ENCODE measurements around the gene EIF4B. TPM values are rescaled to one million over a fixed set of nuclear protein-coding genes. Genes with fewer than 3 reads are reported as not detected.

EIF4B gene
- 385 TPM for polyA plus RNA-seq (2013, experiment 1 of 2)
- polyA plus RNA-seq (2013, experiment 2 of 2): 407 TPM

GRCh38 chr12:53005986-53006809, at the start of gene EIF4B:
TSS of gene EIF4B (plus strand) at chr12:53006456. CDS start at chr12:53006484, 28 bp downstream.
- peak within 1 kb of the TSS; percentile 95 for H3K4me2 ChIP-seq (ENCODE audit: low read length)
- H3K27ac ChIP-seq (ENCODE audit: low read depth, low read length): peak within 1 kb of the TSS; percentile 95
- H3K4me3 ChIP-seq (ENCODE audit: low read length): peak within 1 kb of the TSS; percentile 96
- no peaks in the 10 kb centered on the region for H3K27me3 ChIP-seq (ENCODE audit: insufficient read depth, low read length, poor library complexity)
- no CpG with 5 or more reads among the region's 64 CpGs for WGBS (ENCODE audit: extremely low coverage, insufficient coverage, low lambda C conversion rate)
- peak within 1 kb of the TSS; percentile 100 for H3K56ac ChIP-seq (ENCODE audit: low read length)
- peak within 1 kb of the TSS; percentile 100 for H2BK5ac ChIP-seq (ENCODE audit: low read length)
- H3K18ac ChIP-seq (ENCODE audit: low read length): peak within 1 kb of the TSS; percentile 78
- H4K5ac ChIP-seq (ENCODE audit: low read length): peak within 1 kb of the TSS; percentile 59
- DNase-seq: peak; percentile 100
- peak within 1 kb of the TSS; percentile 87 for H2AK5ac ChIP-seq (ENCODE audit: low read length)
- H2BK15ac ChIP-seq (replicated peaks; ENCODE audit: low read depth): no peak within 1 kb of the TSS
- peaks cover 46% of the 10 kb centered on the region for H3K79me2 ChIP-seq (ENCODE audit: control insufficient read depth, insufficient read depth, low read length)
- H2BK120ac ChIP-seq (ENCODE audit: low read depth, low read length): peak within 1 kb of the TSS; percentile 9
- peak within 1 kb of the TSS; percentile 84 for H4K8ac ChIP-seq (ENCODE audit: low read depth, low read length)
- H3K79me1 ChIP-seq (ENCODE audit: low read length): peaks cover 2% of the 10 kb centered on the region
- H3K36me3 ChIP-seq (ENCODE audit: control insufficient read depth, insufficient read depth, low read length): no peaks in the 10 kb centered on the region
- peak within 1 kb of the TSS; percentile 93 for H3K4ac ChIP-seq (ENCODE audit: low read depth, low read length)
- peak within 1 kb of the TSS; percentile 91 for H3K23ac ChIP-seq (ENCODE audit: low read length)
- peaks cover 9% of the 10 kb centered on the region for H3K4me1 ChIP-seq (ENCODE audit: control insufficient read depth, low read depth, low read length)
- H3K9ac ChIP-seq (ENCODE audit: low read length): peak within 1 kb of the TSS; percentile 100

- no peak overlapping the region for H3K4me2 ChIP-seq (ENCODE audit: low read length)
- H4K8ac ChIP-seq (ENCODE audit: low read depth, low read length): no peak overlapping the region
- H3K79me2 ChIP-seq (ENCODE audit: control insufficient read depth, insufficient read depth, low read length): no peaks in the 10 kb centered on the region
- H2BK120ac ChIP-seq (ENCODE audit: low read depth, low read length): no peak overlapping the region
- no peak overlapping the region for H2BK15ac ChIP-seq (replicated peaks; ENCODE audit: low read depth)
- no peak overlapping the region for H2AK5ac ChIP-seq (ENCODE audit: low read length)
- H3K4me1 ChIP-seq (ENCODE audit: control insufficient read depth, low read depth, low read length): no peaks in the 10 kb centered on the region
- peak; percentile 56 for DNase-seq
- H3K4ac ChIP-seq (ENCODE audit: low read depth, low read length): no peak overlapping the region
- WGBS (ENCODE audit: extremely low coverage, insufficient coverage, low lambda C conversion rate): no CpG with 5 or more reads among the region's 5 CpGs
- no peak overlapping the region for H4K5ac ChIP-seq (ENCODE audit: low read length)
- H3K4me3 ChIP-seq (ENCODE audit: low read length): no peak overlapping the region
- no peak overlapping the region for H3K23ac ChIP-seq (ENCODE audit: low read length)
- H2BK5ac ChIP-seq (ENCODE audit: low read length): no peak overlapping the region
- no peak overlapping the region for H3K18ac ChIP-seq (ENCODE audit: low read length)
- H3K9ac ChIP-seq (ENCODE audit: low read length): no peak overlapping the region
- no peaks in the 10 kb centered on the region for H3K79me1 ChIP-seq (ENCODE audit: low read length)
- peaks cover 6% of the 10 kb centered on the region for H3K36me3 ChIP-seq (ENCODE audit: control insufficient read depth, insufficient read depth, low read length)
- no peak overlapping the region for H3K56ac ChIP-seq (ENCODE audit: low read length)
- no peak overlapping the region for H3K27ac ChIP-seq (ENCODE audit: low read depth, low read length)
- no peaks in the 10 kb centered on the region for H3K27me3 ChIP-seq (ENCODE audit: insufficient read depth, low read length, poor library complexity)
Measured at GRCh38 chr12:52956987-52957386, 49.3 kb upstream of the EIF4B start.

GRCh38 chr12:52964556-52965336, 41.5 kb upstream of the EIF4B start:
- no peak overlapping the region for H2BK120ac ChIP-seq (ENCODE audit: low read depth, low read length)
- no peak overlapping the region for H2AK5ac ChIP-seq (ENCODE audit: low read length)
- no peaks in the 10 kb centered on the region for H3K79me2 ChIP-seq (ENCODE audit: control insufficient read depth, insufficient read depth, low read length)
- H3K4ac ChIP-seq (ENCODE audit: low read depth, low read length): no peak overlapping the region
- H4K5ac ChIP-seq (ENCODE audit: low read length): no peak overlapping the region
- H3K4me2 ChIP-seq (ENCODE audit: low read length): peak overlapping the region; percentile 54
- no peaks in the 10 kb centered on the region for H3K27me3 ChIP-seq (ENCODE audit: insufficient read depth, low read length, poor library complexity)
- H4K8ac ChIP-seq (ENCODE audit: low read depth, low read length): no peak overlapping the region
- no peak overlapping the region for H3K4me3 ChIP-seq (ENCODE audit: low read length)
- DNase-seq: peak; percentile 70
- no CpG with 5 or more reads among the region's 19 CpGs for WGBS (ENCODE audit: extremely low coverage, insufficient coverage, low lambda C conversion rate)
- H3K79me1 ChIP-seq (ENCODE audit: low read length): no peaks in the 10 kb centered on the region
- peak overlapping the region; percentile 7 for H3K18ac ChIP-seq (ENCODE audit: low read length)
- peak overlapping the region; percentile 51 for H3K23ac ChIP-seq (ENCODE audit: low read length)
- no peaks in the 10 kb centered on the region for H3K36me3 ChIP-seq (ENCODE audit: control insufficient read depth, insufficient read depth, low read length)
- peaks cover 5% of the 10 kb centered on the region for H3K4me1 ChIP-seq (ENCODE audit: control insufficient read depth, low read depth, low read length)
- H3K9ac ChIP-seq (ENCODE audit: low read length): peak overlapping the region; percentile 65
- no peak overlapping the region for H2BK5ac ChIP-seq (ENCODE audit: low read length)
- no peak overlapping the region for H3K27ac ChIP-seq (ENCODE audit: low read depth, low read length)
- H2BK15ac ChIP-seq (replicated peaks; ENCODE audit: low read depth): no peak overlapping the region
- H3K56ac ChIP-seq (ENCODE audit: low read length): peak overlapping the region; percentile 89

- no peaks in the 10 kb centered on the region for H3K79me2 ChIP-seq (ENCODE audit: control insufficient read depth, insufficient read depth, low read length)
- H2BK120ac ChIP-seq (ENCODE audit: low read depth, low read length): peak overlapping the region; percentile 10
- H3K4me3 ChIP-seq (ENCODE audit: low read length): no peak overlapping the region
- H3K27me3 ChIP-seq (ENCODE audit: insufficient read depth, low read length, poor library complexity): no peaks in the 10 kb centered on the region
- H2BK5ac ChIP-seq (ENCODE audit: low read length): no peak overlapping the region
- no peaks in the 10 kb centered on the region for H3K36me3 ChIP-seq (ENCODE audit: control insufficient read depth, insufficient read depth, low read length)
- no peak overlapping the region for H3K23ac ChIP-seq (ENCODE audit: low read length)
- no peak overlapping the region for H2BK15ac ChIP-seq (replicated peaks; ENCODE audit: low read depth)
- H3K9ac ChIP-seq (ENCODE audit: low read length): peak overlapping the region; percentile 65
- no peak overlapping the region for H4K5ac ChIP-seq (ENCODE audit: low read length)
- no peak overlapping the region for H2AK5ac ChIP-seq (ENCODE audit: low read length)
- H3K4me1 ChIP-seq (ENCODE audit: control insufficient read depth, low read depth, low read length): peaks cover 5% of the 10 kb centered on the region
- no peak overlapping the region for H3K27ac ChIP-seq (ENCODE audit: low read depth, low read length)
- peak overlapping the region; percentile 76 for H4K8ac ChIP-seq (ENCODE audit: low read depth, low read length)
- H3K56ac ChIP-seq (ENCODE audit: low read length): peak overlapping the region; percentile 89
- peak overlapping the region; percentile 66 for H3K4ac ChIP-seq (ENCODE audit: low read depth, low read length)
- H3K4me2 ChIP-seq (ENCODE audit: low read length): peak overlapping the region; percentile 54
- H3K79me1 ChIP-seq (ENCODE audit: low read length): no peaks in the 10 kb centered on the region
- WGBS (ENCODE audit: extremely low coverage, insufficient coverage, low lambda C conversion rate): no CpG with 5 or more reads among the region's 28 CpGs
- peak; percentile 56 for DNase-seq
- H3K18ac ChIP-seq (ENCODE audit: low read length): peak overlapping the region; percentile 73
Measured at GRCh38 chr12:52965337-52965731, 40.9 kb upstream of the EIF4B start.

GRCh38 chr12:52969166-52969795, 37.0 kb upstream of the EIF4B start:
- DNase-seq: no peak
- H3K4ac ChIP-seq (ENCODE audit: low read depth, low read length): no peak overlapping the region

More at GRCh38 chr12:52969166-52969795, 37.0 kb upstream of the EIF4B start:
- Histone ChIP-seq H2AK5ac (ENCODE audit: low read length) (no peak overlapping the region), H3K56ac (ENCODE audit: low read length) (no peak overlapping the region), H3K27me3 (ENCODE audit: insufficient read depth, low read length, poor library complexity) (no peaks in the 10 kb centered on the region), H2BK15ac (replicated peaks; ENCODE audit: low read depth) (no peak overlapping the region), H3K18ac (ENCODE audit: low read length) (no peak overlapping the region), H3K23ac (ENCODE audit: low read length) (no peak overlapping the region), H2BK5ac (ENCODE audit: low read length) (no peak overlapping the region), H3K79me1 (ENCODE audit: low read length) (no peaks in the 10 kb centered on the region), H3K9ac (ENCODE audit: low read length) (no peak overlapping the region), H3K4me1 (ENCODE audit: control insufficient read depth, low read depth, low read length) (peaks cover 10% of the 10 kb centered on the region), H4K8ac (ENCODE audit: low read depth, low read length) (no peak overlapping the region), H3K36me3 (ENCODE audit: control insufficient read depth, insufficient read depth, low read length) (no peaks in the 10 kb centered on the region), H3K79me2 (ENCODE audit: control insufficient read depth, insufficient read depth, low read length) (no peaks in the 10 kb centered on the region), H2BK120ac (ENCODE audit: low read depth, low read length) (no peak overlapping the region), H3K4me2 (ENCODE audit: low read length) (no peak overlapping the region), H3K27ac (ENCODE audit: low read depth, low read length) (no peak overlapping the region), H3K4me3 (ENCODE audit: low read length) (no peak overlapping the region), H4K5ac (ENCODE audit: low read length) (no peak overlapping the region)
- no CpG with 5 or more reads among the region's 12 CpGs for WGBS (ENCODE audit: extremely low coverage, insufficient coverage, low lambda C conversion rate)
